GM18526 (cell line): ENCODE measurements around the gene FANCL.

ENCODE experiments used
- POLR2A ChIP-seq: IDR thresholded peaks from 3 replicates; pipeline ENCODE4 v1.6.1; 2011; ENCODE audit not compliant: insufficient read length; ENCODE audit errors: extremely low read depth

The FANCL gene

GRCh38 chr2:58204195-58204959 lies 36.7 kb downstream of the FANCL start:
- no peak for TF ChIP-seq POLR2A

- TF ChIP-seq POLR2A, result no peak
These were observed 38.1 kb downstream of the FANCL start for GRCh38 chr2:58203018-58203417.

- no peak for TF ChIP-seq POLR2A
These were observed 38.7 kb downstream of the FANCL start for GRCh38 chr2:58202404-58202803.

- TF ChIP-seq POLR2A, result no peak
These were observed 43.2 kb downstream of the FANCL start for GRCh38 chr2:58197894-58198293.

DNA sequence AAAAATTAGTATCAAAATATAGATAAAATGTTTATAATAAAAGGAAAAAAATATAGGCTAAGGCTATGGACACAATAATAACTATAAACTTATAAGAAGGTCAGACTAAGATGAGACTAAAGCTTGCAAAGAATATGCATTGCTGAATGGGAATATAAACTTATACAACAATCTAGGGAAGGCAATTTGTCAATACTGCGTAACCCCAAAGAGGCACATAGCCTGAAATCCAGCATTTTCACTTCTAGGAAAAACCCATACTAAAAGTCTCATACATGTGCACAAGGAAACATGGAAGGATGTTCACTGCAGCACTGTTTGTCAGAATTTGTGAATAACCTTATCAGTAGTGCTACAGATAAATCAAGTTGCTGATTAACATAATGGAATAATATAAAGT lies 45.5 kb downstream of the FANCL start:
- TF ChIP-seq POLR2A, result no peak

GRCh38 chr2:58194458-58194857 lies 46.7 kb downstream of the FANCL start:
- TF ChIP-seq POLR2A, result no peak

- no peak for TF ChIP-seq POLR2A
These were observed 54.6 kb downstream of the FANCL start for GRCh38 chr2:58186501-58186900.

DNA sequence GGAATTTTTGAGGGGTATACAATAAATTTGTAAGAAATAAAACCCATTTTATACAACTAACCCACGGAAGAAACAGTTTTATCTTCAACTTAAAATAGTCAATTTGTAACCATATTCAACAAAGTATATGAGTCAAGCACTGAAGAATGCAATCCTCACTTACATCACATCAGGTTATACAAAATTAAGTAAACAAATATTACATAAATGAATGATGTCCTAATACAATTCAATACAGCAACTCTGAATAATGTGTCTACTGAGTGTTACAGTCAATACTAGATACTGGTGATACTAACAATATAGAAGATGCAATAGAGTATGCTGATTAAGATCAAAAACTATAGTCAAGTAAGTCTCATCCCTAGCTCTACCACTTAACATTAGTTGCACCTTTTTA lies 58.6 kb downstream of the FANCL start:
- no peak for TF ChIP-seq POLR2A

DNA sequence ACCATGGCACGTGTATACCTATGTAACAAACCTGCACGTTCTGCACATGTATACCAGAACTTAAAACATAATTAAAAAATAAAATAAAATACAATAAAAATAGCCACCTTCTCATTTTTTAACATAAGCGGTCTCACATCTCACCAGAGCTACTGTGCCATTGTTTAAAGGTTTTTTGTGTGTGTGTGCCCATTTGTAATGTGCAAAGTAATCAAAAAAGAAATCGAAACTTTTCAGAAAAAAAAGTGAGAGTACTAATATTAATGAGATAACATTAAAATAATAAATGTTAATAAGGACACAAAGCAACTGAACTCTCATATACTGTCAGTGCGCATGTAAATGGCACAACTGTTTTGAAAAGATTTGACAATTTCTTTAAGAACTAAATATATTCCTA lies 60.5 kb downstream of the FANCL start:
- no peak for TF ChIP-seq POLR2A

GRCh38 chr2:58163913-58164312 lies 77.2 kb downstream of the FANCL start:
- no peak for TF ChIP-seq POLR2A

- TF ChIP-seq POLR2A, result no peak
These were observed 82.6 kb downstream of the FANCL start for GRCh38 chr2:58158481-58158880.

DNA sequence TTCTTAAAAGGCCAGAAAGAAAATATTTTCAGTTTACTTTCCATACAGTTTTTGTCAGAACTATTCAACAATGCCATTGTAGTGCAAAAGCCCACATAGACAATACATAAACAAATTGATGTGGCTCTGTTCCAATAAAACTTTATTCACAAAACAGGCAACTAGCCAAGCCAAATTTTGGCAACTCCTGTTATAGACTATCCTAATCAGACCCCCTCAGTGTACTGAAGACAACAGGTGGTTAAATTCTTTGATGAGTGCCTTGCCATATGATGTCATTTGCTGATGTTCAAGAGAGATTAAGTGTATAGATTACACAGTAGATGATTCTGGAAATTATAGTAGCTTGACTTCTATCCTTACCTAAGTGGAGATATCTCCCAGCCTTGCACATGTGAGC lies 83.4 kb downstream of the FANCL start:
- no peak for TF ChIP-seq POLR2A

DNA sequence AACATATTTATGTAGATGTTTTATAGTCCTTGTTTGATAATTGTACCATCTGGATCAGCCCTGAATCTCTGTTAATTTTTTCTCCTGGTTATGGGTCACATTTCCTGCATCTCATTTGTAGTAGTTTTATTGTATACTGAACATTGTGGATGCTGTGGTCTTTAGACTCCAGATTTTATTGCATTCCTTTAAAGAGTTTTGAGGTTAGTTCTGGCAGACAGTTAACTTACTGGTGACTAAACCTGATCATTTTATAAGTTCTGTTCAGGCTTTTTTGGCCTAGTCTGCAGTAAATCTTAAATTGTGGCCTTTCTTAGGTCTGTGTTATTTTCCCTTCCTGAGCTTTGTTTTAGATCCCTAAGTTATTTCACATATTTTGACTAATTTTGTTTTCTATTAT lies 84.3 kb downstream of the FANCL start:
- no peak for TF ChIP-seq POLR2A

- TF ChIP-seq POLR2A, result no peak
These were observed 85.9 kb downstream of the FANCL start for GRCh38 chr2:58155160-58155778.

DNA sequence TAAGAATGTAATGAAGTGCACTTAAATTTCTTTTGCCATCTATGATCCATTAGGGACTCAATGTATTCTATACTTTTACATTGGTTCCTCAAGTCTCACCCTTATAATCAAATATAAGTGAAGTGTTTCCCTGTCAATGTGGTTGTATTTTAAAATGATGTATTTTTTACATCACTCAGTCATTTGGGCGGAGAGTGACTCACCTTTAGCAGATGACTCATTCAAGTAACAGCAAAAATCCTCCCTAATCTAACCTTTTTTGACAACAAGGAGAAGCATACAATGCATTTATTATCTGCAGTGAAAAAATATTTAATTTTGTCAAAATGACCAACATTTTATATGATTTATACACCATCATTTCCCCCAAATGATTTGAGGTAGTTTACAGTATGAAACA lies 94.4 kb downstream of the FANCL start:
- no peak for TF ChIP-seq POLR2A

- TF ChIP-seq POLR2A, result no peak
These were observed 100.5 kb downstream of the FANCL start for GRCh38 chr2:58140508-58141072.
